DND-41 (cell line): ENCODE results near the gene KCNH3.

Source experiments
- ATAC-seq: fragments of 200-7000 bp; cut with Tn5 transposase; 3 replicates; pipeline ENCODE4 v1.9.1; 2021; ENCODE audit warnings: low read depth; ENCODE audit not compliant: insufficient read depth
- DNase-seq: peaks from one replicate; pipeline ENCODE4 v3.0.0-alpha.2; 2020
- H2AFZ ChIP-seq: 2 replicates; pipeline ENCODE4 v1.6.0; 2012; ENCODE audit warnings: low read depth, low read length
- H3K27ac ChIP-seq: 2 replicates; pipeline ENCODE4 v1.5.1; 2012; ENCODE audit warnings: low read length, inconsistent platforms
- H3K27me3 ChIP-seq: fragments of 200-600 bp; sonication (generic); 2 replicates; pipeline ENCODE4 v1.6.0; 2012; ENCODE audit warnings: low read length, mild to moderate bottlenecking, inconsistent platforms; ENCODE audit not compliant: insufficient read depth, poor library complexity
- H3K36me3 ChIP-seq: 2 replicates; pipeline ENCODE4 v1.5.1; 2012; ENCODE audit warnings: low read length, inconsistent platforms; ENCODE audit not compliant: insufficient read depth
- H3K4me1 ChIP-seq: 2 replicates; pipeline ENCODE4 v1.5.1; 2012; ENCODE audit warnings: mild to moderate bottlenecking, low read length; ENCODE audit not compliant: insufficient read depth
- H3K4me2 ChIP-seq: 2 replicates; pipeline ENCODE4 v1.6.0; 2012; ENCODE audit warnings: mild to moderate bottlenecking, moderate library complexity, low read length, inconsistent platforms; ENCODE audit not compliant: insufficient read depth
- H3K4me3 ChIP-seq, 2 experiments: fragments of 200-600 bp in 1 of 2; shearing (Covaris generic) in 1 of 2; 2 replicates each; pipeline ENCODE4 v1.5.1; 2012 to 2016; ENCODE audit warnings: inconsistent platforms in 2 of 2, low read length in 2 of 2, mild to moderate bottlenecking in 2 of 2, low read depth in 1 of 2, moderate library complexity in 1 of 2
- H3K79me2 ChIP-seq: 2 replicates; pipeline ENCODE4 v1.6.0; 2012; ENCODE audit warnings: low read length, inconsistent platforms; ENCODE audit not compliant: insufficient read depth
- H3K9ac ChIP-seq: 2 replicates; pipeline ENCODE4 v1.6.0; 2012; ENCODE audit warnings: low read depth, mild to moderate bottlenecking, inconsistent platforms, low read length, moderate library complexity
- H3K9me3 ChIP-seq: 2 replicates; pipeline ENCODE4 v1.5.1; 2012; ENCODE audit warnings: low read length, moderate library complexity, mild to moderate bottlenecking, inconsistent platforms; ENCODE audit not compliant: insufficient read depth, severe bottlenecking
- H4K20me1 ChIP-seq: 2 replicates; pipeline ENCODE4 v1.6.0; 2012; ENCODE audit warnings: low read length; ENCODE audit not compliant: insufficient read depth
- EZH2 ChIP-seq: IDR thresholded peaks from 3 replicates; pipeline ENCODE4 v1.6.1; 2012; ENCODE audit warnings: borderline replicate concordance, low read depth, mild to moderate bottlenecking, moderate library complexity, low read length, inconsistent platforms; ENCODE audit not compliant: severe bottlenecking
- TF ChIP-seq, protein P1 (sequence below): IDR thresholded peaks from 2 replicates; pipeline ENCODE4 v1.5.1; 2012; ENCODE audit warnings: borderline replicate concordance, low read length, moderate library complexity, mild to moderate bottlenecking; ENCODE audit not compliant: poor library complexity, severe bottlenecking; ENCODE audit errors: extremely low read depth

KCNH3 gene

DNA sequence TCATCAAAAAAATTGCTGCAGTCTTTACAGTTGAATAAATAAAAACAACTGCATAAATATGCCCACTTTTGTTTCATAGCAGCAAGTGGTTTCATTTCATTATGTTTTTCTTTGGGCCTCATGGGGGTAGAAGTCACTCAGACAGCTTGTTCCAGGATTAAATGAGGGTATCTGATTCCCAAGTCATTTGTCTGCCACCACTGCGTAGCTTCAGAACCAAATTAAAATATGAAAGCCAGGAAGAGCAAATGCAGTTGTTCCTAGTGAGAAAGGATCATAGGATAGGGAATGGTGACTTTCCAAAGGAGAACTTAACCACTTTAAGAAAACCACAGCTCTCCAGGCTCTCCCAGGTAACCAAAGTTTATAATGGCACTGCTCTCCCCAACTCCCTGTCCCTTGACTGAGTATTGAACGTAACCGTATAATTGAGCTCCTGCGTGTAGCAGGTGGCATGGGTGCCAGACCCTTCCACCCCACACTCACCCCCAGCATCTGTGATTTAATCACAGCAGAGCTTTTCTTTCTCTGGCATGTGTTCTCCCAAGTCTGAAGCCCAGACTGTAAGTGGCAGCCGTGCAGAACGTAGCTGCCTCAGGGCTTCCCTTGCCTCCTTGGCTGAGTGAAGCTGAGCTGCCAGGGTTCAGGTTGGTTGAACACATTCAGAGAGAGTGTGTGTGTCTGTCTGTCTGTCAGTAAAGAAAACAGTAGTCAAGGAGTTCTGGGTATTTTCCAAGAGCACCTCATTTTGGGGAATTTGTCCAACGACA, 11.3 kb upstream of the KCNH3 start:
- Histone ChIP-seq H3K4me1 (no peaks in the 10 kb centered on the region), H2AFZ (no peak overlapping the region), H3K4me3 (no peak overlapping the region), H3K79me2 (no peaks in the 10 kb centered on the region), H4K20me1 (no peaks in the 10 kb centered on the region), H3K4me2 (no peak overlapping the region), H3K27me3 (no peaks in the 10 kb centered on the region), H3K36me3 (peaks cover 40% of the 10 kb centered on the region), H3K9ac (no peak overlapping the region), H3K27ac (no peak overlapping the region), H3K9me3 (no peaks in the 10 kb centered on the region)
- DNase-seq (no peak), ATAC-seq (no peak)
- TF ChIP-seq, protein P1, sequence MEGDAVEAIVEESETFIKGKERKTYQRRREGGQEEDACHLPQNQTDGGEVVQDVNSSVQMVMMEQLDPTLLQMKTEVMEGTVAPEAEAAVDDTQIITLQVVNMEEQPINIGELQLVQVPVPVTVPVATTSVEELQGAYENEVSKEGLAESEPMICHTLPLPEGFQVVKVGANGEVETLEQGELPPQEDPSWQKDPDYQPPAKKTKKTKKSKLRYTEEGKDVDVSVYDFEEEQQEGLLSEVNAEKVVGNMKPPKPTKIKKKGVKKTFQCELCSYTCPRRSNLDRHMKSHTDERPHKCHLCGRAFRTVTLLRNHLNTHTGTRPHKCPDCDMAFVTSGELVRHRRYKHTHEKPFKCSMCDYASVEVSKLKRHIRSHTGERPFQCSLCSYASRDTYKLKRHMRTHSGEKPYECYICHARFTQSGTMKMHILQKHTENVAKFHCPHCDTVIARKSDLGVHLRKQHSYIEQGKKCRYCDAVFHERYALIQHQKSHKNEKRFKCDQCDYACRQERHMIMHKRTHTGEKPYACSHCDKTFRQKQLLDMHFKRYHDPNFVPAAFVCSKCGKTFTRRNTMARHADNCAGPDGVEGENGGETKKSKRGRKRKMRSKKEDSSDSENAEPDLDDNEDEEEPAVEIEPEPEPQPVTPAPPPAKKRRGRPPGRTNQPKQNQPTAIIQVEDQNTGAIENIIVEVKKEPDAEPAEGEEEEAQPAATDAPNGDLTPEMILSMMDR: no peak
- no peak for TF ChIP-seq EZH2

DNA sequence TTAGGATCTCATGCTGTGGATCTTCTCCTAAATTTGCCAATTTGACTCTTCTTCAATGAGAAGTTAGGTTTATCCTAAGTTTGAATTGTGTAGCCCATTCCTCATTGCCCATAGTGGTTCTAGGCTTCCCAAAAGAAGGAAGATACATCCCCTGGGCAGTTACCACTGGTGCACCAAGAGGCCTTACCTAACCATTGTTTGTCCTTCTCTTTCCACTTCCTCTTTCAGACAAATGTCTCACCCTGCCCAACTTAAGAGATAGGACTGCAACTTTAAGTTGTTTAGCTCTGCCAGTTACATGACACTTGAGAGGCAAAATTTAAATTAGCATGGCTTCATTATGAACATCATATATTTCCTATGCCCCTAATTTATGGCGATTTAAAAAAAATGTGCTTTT, 9.4 kb upstream of the KCNH3 start:
- no peaks in the 10 kb centered on the region for H4K20me1 ChIP-seq
- H3K4me2 ChIP-seq: no peak overlapping the region
- no peak overlapping the region for H3K4me3 ChIP-seq
- DNase-seq: no peak
- no peak overlapping the region for H3K9ac ChIP-seq
- no peak overlapping the region for H3K27ac ChIP-seq
- H3K27me3 ChIP-seq: no peaks in the 10 kb centered on the region
- H2AFZ ChIP-seq: no peak overlapping the region
- TF ChIP-seq EZH2: no peak
- TF ChIP-seq, protein P1: no peak
- H3K79me2 ChIP-seq: no peaks in the 10 kb centered on the region
- H3K9me3 ChIP-seq: no peaks in the 10 kb centered on the region
- no peak for ATAC-seq
- no peaks in the 10 kb centered on the region for H3K4me1 ChIP-seq
- H3K36me3 ChIP-seq: peaks cover 31% of the 10 kb centered on the region

DNA sequence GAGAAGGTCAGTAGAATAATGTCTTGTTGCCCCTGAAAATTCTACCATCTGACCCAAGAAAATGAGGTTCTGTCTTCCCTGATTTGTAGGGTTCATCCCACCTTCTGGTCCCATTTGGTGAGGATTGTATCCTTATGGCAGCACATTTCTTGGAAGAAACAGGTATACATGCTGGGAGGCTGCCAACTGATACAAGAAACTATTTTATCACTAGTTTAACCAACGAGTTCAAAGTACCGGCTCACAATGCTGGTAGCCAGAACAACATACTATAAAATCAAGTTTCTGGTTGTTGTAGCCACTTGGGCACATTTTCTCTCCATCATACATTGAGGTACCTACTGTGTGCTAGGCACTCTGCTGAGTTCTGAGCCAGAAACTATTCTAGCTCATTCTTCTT, 7.1 kb upstream of the KCNH3 start:
- peaks cover 5% of the 10 kb centered on the region for H3K27me3 ChIP-seq
- H3K9ac ChIP-seq: no peak overlapping the region
- no peaks in the 10 kb centered on the region for H3K79me2 ChIP-seq
- no peaks in the 10 kb centered on the region for H3K9me3 ChIP-seq
- TF ChIP-seq, protein P1: no peak
- TF ChIP-seq EZH2: no peak
- H3K4me1 ChIP-seq: no peaks in the 10 kb centered on the region
- H3K27ac ChIP-seq: no peak overlapping the region
- no peak overlapping the region for H3K4me2 ChIP-seq
- DNase-seq: no peak
- H4K20me1 ChIP-seq: no peaks in the 10 kb centered on the region
- peaks cover 8% of the 10 kb centered on the region; the same call in 1 of the 2 replicates for H3K36me3 ChIP-seq
- no peak for ATAC-seq
- H3K4me3 ChIP-seq: no peak overlapping the region
- no peak overlapping the region for H2AFZ ChIP-seq
